NOMO-1 treated with dmso at 0.1 percent for 144 hours (cell line): ENCODE data around the gene NDUFV3.
"Not testable (repeated sequence)": the region's sequence is repeated elsewhere in the genome, so short reads cannot be mapped to it uniquely, and the experiment has no call there.

Source experiments
- DNase-seq: peaks from one replicate; lab custom pipeline; 2025; ENCODE audit not compliant: unreplicated experiment; lab: John Stamatoyannopoulos, UW

NDUFV3 gene

GRCh38 chr21:42933137-42933970 lies 40.2 kb downstream of the NDUFV3 start:
- not testable (repeated sequence) for DNase-seq

GRCh38 chr21:42933973-42934372 lies 40.9 kb downstream of the NDUFV3 start:
- DNase-seq, result not testable (repeated sequence)

GRCh38 chr21:42936360-42936759 lies 43.3 kb downstream of the NDUFV3 start:
- not testable (repeated sequence) for DNase-seq

GRCh38 chr21:42937034-42937940 lies 44.2 kb downstream of the NDUFV3 start:
- DNase-seq, result not testable (repeated sequence)

GRCh38 chr21:42937960-42938605 lies 45.0 kb downstream of the NDUFV3 start:
- no peak for DNase-seq

- DNase-seq, result not testable (repeated sequence)
Observed at GRCh38 chr21:42938606-42938995, 45.5 kb downstream of the NDUFV3 start.

- DNase-seq, result no peak
Observed at GRCh38 chr21:42939582-42940413, 46.7 kb downstream of the NDUFV3 start.

GRCh38 chr21:42941696-42942085 lies 48.6 kb downstream of the NDUFV3 start:
- no peak for DNase-seq

- no peak for DNase-seq
Observed at GRCh38 chr21:42942244-42942643, 49.1 kb downstream of the NDUFV3 start.

GRCh38 chr21:42949094-42949755 lies 56.1 kb downstream of the NDUFV3 start:
- not testable (repeated sequence) for DNase-seq

- DNase-seq, result not testable (repeated sequence)
Observed at GRCh38 chr21:42951193-42951592, 58.1 kb downstream of the NDUFV3 start.

- DNase-seq, result no peak
Observed at GRCh38 chr21:42956824-42957630, 63.9 kb downstream of the NDUFV3 start.

- DNase-seq, result not testable (repeated sequence)
Observed at GRCh38 chr21:42958122-42958521, 65.0 kb downstream of the NDUFV3 start.

GRCh38 chr21:42959728-42960127 lies 66.6 kb downstream of the NDUFV3 start:
- DNase-seq, result no peak

GRCh38 chr21:42962380-42963007 lies 69.4 kb downstream of the NDUFV3 start:
- DNase-seq, result no peak
